ENCODE measurements around the gene PROZ.
"Not testable (repeated sequence)": the region's sequence is repeated elsewhere in the genome, so short reads cannot be mapped to it uniquely, and the experiment has no call there.

PROZ gene

DNA sequence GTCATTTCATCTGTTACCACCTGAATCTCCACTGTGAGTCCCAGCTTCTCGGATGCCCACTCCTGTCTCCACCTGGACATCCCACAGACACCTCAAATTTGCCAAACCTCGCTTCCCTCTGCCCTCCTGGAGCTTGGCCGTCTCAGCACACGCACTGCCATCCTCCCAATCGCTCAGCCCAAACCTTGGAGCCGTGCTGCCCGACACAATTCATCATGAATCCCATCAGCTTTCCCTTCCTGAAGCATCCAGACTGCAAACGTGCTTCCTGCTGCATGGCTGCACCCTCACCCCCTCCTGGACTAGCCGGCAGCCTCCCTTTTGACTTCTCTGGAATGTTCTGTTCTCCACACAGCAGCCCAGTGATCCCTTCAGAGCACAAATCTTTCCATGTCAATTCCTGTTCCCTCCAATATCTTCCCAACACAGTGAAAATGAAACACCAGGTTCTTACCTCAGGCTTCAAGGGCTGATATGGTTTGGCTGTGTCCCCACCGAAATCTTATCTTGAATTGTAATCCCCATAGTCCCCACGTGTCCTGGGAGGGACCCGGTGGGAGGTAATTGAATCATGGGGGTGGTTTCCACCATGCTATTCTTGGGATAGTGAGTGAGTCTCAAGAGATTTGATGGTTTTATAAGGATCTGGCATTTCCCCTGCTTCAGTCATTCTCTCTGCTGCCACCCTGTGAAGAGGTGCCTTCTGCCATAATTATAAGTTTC, 1.1 kb upstream of the PROZ start:
- DNase-seq (ENCODE audit: low read depth), result no peak

DNA sequence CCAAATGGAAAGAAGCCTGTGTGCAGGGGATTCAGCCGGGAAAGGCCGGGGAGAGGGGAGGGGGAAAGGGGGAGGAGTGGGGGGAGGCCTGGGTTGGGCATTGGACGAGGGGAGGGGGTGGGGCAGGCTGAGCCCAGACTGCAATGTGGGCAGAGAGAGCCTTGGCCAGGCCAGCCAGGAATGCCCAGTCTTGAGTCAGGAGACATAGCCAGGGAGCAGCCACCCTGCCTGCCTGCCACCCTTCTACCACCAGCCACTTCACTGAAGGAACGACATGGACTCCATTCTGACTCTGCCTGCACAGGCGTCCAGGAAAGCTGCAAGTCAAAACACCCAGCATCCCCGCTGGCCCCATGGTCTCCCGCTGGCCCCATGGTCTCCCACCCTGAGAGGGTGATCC, 498 bp downstream of the PROZ start:
- no peak for DNase-seq (ENCODE audit: low read depth)

DNA sequence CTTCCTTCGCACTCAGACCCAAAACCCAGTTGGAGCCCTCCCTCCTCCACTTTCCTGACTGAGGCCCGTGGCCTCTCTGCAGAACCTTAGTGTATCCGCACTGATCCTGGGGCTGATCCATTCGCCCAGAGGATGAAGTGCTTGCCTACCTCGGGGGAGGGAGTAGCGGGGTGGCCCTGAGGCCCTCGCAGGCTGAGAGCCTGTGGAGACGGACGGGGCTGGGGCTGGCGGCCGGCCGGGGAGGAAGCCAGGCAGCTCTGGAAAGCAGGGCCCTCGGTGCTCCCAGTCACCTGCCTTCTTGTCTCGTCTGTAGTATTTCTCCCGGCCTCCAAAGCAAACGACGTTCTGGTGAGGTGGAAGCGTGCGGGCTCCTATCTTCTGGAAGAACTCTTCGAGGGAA, 1.3 kb downstream of the PROZ start:
- DNase-seq (ENCODE audit: low read depth), result no peak

DNA sequence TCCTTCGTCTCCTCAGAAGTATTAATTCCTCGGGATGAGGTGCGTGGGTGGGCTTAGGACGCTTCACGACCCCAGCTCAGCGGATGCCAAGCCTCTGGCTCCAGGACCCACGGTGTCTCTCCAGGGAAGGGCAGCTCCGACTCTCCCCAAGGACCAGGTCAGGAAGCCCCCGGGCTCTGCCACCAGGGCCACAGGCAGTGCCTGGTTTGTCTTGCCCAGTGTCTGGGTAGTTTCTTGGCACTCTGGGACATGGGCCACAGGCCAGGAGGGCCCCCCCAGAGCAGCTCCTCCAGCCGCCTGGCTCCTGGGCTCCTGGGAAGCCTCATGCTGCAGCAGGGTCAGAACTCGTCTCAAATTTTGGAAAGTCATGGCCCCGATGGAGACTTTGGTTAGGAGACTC, 2.5 kb downstream of the PROZ start:
- no peak for DNase-seq (ENCODE audit: low read depth)

DNA sequence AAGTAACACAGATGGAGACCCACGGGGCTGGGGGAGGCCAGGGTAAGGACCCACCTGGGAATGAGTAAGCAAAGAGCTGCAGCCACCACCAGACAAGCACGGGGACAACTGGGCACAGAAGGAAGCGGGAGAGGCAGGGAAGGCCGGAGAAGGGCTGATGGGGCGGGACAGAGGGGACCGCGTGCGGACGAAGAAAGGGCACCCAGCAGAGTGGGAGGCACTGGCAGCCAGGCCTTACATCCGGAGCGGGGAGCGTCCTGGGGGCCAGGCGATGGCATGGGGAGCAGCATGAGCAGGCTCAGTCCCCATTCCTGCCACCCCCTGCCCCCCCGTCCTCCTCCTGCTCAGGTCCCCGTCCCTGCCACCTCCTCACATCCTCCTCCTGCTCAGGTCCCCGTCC, 3.0 kb downstream of the PROZ start:
- no peak for DNase-seq (ENCODE audit: low read depth)

DNA sequence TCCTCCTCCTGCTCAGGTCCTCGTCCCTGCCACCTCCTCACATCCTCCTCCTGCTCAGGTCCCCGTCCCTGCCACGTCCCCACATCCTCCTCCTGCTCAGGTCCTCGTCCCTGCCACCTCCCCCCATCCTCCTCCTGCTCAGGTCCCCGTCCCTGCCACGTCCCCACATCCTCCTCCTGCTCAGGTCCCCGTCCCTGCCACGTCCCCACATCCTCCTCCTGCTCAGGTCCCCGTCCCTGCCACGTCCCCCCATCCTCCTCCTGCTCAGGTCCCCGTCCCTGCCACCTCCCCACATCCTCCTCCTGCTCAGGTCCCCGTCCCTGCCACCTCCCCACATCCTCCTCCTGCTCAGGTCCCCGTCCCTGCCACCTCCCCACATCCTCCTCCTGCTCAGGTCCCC, 3.5 kb downstream of the PROZ start:
- not testable (repeated sequence) for DNase-seq (ENCODE audit: low read depth)

DNA sequence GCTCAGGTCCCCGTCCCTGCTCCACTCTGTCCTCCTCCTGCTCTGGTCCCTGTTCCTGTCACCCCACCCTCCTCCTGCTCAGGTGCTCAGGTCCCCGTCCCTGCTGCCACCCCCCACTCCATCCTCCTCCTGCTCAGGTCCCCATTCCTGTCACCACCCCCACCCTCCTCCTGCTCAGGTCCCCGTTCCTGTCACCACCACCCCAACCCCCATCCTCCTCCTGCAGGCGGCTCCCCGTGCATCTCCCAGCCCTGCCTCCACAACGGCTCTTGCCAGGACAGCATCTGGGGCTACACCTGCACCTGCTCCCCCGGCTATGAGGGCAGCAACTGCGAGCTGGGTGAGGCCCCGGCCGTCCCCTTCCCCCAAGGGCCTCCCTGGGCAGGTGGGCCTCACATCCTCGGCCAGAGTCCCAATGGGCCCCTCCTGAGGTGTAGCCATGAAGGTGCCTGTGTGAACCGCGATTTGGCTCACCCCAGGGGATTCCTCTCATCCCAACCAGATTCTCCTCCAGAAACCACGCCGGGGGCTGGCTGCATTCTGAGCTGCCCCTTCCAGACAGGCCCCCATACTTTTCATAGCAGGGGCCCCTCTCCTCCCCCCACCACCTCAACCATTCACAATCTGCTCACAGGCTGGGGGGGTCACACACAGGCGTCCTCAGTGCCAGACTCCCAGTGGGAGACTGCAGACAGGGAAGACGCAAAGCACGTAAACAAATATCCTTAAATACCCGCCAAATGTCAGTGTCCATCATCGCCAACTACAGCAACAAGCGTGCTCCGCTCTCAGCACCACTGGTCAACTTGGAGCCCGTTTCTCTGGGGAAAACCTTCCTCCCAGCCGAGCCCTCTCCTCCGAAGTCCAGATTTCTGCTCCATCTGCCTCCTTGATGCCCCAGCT, 4.6 kb downstream of the PROZ start:
- no peak for DNase-seq (ENCODE audit: low read depth)

DNA sequence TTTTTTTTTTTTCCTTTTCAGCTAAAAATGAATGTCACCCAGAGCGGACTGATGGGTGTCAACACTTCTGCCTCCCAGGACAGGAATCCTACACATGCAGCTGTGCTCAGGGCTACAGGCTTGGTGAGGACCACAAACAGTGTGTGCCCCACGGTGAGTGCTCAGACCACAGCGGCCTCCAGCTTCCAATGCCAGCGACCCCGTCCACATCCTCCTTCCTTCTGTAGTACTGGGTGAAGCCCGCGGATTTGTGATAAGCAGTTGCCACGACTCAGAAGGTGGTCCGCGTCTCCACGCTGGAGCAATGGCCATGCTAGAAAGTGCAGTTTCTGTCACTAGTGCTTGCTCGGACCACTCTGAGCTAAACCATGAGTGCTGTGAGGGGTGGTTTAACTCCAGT, 6.0 kb downstream of the PROZ start:
- DNase-seq (ENCODE audit: low read depth), result no peak

DNA sequence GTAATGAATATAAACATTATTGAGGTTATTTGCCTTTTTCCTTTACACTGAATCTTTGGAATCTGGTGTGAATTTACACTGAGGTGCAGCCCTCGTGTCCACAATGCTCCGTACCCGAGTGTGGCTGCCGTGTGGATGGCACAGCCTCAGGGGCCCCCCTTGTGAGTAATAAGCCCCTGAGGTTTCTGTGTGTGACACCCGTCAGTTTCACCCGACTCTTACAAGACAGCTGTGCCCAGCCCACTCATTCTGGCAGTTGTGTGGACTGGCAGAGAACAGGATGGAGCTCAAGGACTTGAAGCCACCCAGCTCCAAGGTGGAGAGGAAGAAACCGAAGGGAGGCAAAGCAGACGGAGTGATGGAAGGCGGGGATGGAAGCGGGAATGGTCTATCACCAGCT, 7.8 kb downstream of the PROZ start:
- no peak for DNase-seq (ENCODE audit: low read depth)

DNA sequence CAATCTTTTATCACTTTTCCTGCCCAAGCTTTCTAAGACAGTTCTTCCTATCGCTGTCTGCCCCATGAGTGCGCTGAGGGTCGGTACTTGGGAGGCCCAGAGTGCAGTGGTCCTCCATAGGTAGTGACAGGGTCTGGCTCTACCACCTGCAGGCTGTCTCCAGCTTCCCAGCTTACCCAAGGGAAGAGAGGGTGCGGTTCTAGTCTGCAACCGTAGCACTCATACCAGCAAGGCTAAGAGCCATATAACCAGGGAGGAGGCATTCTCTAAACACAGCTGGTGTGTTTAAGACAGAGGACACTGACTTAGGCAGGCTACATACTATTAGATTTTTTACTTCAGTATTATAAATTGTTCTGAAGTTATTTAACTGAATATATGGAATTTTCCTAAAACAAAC, 8.2 kb downstream of the PROZ start:
- no peak for DNase-seq (ENCODE audit: low read depth)

DNA sequence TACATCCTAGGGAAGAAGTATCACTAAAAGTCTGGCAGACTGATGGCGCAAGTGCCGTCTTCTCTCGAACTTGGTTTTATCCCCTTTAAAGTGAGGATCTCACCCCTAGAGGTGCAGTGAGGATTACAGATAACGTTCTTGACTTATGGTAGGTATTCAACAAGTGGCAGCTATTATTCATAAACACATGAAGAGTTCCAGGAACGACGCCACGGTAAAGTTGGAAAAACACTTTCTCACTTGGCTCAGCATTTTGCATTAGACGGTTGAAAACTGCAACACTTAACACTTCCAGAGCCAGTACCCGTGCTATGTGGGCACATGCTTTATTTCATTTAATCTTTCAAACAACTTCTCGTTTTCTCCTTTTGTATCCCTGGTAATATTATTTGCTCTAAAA, 8.7 kb downstream of the PROZ start:
- no peak for DNase-seq (ENCODE audit: low read depth)

DNA sequence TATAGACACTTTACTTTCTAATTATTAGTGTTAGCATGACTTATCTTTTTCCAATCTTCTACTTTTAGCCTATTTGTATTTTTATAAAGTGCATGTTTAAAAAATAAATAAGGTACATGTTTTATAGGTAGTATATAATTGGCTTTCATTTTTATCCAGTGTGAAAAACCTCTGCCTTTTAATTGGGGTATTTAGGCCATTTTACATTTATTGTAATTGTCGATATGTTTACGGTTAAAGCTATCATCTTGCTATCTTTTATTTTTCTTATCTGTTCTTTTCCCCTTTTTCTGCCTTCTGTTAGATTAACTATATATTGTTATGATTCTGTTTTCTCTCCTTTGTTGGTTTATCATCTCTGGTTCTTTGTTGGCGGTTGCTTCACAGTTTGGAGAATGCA, 9.1 kb downstream of the PROZ start:
- DNase-seq (ENCODE audit: low read depth), result no peak

DNA sequence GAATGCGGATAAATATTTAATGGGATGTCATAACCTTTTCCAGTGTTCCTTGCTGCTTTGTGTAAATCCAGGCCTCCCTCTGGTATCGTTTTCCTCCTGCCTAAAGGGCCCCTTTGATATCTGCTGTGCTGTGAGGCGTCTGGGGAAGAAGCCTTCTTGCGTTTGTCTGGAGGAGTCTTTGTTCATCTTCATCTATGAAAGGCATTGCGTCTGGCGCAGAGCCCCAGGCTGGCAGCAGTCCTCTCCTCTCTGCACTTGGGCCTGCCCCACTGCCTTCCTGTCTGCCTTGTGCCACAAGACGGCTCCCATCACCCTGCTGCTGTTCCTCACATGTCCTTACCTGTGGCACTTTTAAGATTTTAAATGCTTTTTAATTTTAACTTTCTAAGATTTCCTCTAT, 9.8 kb downstream of the PROZ start:
- DNase-seq (ENCODE audit: low read depth), result no peak

DNA sequence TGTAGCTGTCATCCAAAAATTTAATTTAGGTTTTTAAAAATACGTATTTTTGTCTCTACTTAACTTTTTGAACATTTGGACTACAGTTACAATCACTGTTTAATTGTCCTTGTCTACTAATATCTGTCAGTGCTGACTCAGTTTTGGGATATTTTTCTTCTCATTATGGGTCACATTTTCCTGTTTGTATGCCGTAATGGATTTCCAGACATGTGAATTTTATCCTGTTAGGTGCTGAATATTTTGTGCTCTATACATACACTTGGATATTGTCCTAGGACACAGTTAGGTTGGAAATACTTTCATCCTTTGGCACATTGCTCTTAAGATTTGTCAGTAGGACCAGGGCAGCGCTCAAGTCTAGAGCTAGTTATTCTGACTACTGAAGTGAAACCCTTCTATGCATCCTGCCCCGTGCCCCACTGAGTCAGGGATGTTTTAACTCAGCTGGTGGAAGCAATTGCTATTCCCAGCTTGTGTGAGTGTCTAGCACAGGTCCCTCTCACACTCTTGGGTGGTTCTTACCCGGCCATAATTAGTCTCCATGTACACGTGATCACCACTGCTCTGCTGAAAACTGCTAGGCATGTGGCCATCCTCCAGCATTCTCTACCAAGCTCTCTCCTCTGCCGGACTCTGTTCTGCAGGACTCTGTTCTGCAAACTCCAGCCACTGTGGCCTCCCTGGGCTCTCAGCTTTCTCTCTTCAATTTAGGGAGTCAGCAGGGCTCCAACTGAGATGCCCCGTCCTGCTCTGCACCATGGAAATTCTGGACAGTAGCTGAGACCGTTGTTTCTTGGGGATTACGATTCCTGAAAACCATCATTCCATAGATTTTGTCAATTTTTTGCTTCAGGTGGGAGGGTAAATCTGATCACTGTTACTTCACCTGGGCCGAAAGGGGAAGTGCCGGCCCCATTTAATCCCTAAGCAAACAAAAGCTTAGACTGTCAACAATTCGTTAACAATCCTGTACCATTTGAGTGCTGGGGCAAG, 11.1 kb downstream of the PROZ start:
- no peak for DNase-seq (ENCODE audit: low read depth)

DNA sequence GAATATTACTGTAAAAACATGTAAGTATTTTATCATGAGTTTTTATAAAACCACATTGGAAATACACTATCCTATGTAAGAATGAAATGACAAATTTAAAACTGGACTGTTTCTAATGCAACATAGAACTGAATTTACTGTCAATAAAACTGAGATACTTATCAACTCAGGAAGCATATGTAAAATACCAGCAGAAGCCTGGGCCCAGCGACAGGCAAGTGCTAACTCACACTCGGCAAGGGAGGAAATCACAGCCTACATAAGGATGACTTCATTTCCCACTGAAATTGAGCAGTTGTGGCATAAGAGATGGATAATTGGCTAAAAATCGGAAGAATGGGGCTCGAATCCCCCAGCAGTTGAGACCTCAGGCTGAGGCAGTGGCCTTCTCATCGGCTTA, 12.1 kb downstream of the PROZ start:
- no peak for DNase-seq (ENCODE audit: low read depth)

DNA sequence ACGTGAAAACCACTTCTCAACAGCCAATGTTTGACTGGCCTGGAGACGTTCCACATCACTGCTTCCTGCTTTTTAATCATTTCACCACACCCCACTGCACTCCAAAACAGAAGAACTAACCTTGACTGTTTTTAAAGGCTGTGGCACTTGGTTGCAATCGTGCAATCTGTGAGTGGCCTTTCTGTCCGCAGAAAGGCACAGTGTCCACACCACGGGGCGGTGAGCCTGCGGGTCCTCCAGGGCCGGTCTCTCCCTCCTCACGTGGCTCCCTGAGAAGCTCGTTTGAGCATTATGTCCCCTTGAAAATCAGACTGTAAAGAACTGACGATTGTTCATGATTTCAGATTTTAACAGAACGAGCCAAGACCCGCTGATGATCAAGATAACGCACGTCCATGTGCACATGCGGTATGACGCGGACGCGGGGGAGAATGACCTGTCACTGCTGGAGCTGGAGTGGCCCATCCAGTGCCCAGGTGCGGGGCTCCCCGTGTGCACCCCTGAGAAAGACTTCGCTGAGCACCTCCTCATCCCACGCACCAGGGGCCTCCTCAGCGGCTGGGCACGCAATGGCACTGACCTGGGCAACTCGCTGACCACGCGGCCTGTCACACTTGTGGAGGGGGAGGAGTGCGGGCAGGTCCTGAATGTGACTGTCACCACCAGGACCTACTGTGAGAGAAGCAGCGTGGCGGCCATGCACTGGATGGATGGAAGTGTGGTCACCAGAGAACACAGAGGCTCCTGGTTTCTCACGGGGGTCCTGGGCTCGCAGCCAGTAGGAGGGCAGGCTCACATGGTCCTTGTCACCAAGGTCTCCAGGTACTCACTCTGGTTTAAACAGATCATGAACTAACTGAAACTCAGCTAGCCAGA, 13.0 kb downstream of the PROZ start:
- no peak for DNase-seq (ENCODE audit: low read depth)

DNA sequence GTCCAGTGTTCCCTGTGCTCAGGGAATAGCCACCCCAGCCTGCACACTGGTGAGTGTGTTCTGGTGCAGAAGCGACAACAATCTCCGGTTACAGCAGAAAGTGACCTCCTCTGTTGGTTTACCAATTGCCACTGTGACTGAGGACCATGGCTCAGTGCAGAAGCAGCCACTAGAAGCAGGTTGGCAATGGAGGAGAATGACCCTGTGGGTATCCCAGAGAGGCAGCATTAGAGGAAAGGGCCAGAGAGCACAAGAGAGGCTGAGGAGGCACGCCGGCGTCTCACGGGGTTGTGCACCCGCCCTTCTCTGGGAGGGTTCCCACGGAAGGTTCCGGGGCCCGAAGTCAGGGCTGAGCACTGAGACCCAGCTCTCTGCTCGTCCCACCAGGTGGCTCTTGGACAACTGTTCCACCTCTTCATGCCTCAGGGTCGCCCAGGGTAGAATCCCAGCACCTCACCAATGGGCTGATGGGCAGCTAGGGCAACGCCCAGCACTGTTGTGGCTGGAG, 14.0 kb downstream of the PROZ start:
- no peak for DNase-seq (ENCODE audit: low read depth)

DNA sequence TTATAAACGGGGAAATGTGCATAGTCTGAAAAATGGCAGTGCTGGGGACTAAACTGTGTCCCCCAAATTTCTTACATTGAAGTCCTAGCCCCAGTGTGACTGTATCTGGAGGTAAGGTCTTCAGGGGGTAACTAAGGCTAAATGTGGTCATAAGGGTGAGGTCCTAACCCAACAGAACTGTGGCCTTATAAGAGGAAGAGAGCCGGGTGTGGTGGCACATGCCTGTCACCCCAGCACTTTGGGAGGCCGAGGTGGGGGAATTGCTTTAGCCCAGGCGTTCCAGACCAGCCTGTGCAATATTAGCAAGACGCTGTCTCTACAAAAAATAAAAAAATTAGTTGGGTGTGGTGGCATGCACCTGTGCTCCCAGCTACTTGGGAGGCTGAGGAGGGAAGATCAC, 17.8 kb downstream of the PROZ start:
- no peak for DNase-seq (ENCODE audit: low read depth)

DNA sequence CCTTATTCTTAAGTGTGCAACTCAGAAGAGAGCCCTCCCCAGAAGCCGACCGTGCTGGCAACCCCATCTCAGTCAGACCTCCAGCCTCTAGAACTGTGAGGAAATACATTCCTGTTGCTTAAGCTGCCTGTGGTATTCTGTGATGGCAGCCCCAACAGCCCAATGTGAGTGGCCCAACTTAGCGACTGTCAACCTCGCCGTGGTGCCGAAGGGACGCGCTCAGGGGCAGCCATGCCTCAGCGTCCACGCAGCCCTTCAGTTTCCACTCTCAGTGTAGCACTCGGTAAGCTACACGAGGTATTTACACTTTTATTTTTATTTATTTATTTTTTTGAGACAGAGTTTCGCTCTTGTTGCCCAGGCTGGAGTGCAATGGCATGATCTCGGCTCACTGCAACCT, 18.4 kb downstream of the PROZ start:
- no peak for DNase-seq (ENCODE audit: low read depth)

DNA sequence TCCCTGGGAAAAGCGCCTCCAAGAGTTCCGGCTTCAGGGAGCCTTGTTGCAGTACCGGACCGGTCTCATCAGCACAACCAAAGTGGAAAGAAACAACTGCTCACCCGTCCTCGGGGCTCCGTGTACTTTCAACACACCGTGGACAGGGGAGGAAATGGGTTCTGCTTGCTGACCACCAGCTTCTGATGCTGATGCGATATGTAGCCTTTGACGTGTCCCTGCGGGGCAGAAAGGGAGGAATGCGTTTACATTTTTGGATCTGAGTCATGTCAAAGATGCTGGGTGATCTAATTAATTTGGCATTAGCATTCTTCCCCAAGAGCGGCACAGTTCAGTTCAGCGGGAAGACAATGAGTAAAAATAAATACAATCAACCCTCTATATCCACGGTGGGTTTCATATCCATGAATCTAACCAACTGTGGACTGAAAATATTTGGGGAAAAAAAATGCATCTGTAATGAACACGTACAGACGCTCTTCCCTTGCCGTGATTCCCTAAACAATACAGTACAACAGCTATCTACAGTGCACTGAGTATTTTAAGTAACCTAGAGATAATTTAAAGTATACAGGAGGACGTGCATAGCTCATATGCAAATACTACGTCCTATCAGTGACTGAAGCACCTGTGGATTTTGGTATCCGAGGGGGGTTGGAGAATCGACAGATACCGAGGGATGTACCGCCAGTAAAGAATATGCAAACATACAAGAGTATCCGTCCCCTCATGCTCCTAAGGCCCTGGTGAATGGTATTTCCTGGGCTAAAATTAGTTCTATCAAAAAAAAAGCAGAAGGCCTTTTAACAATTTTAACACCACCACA, 19.8 kb downstream of the PROZ start:
- DNase-seq (ENCODE audit: low read depth), result peak; percentile 82

DNA sequence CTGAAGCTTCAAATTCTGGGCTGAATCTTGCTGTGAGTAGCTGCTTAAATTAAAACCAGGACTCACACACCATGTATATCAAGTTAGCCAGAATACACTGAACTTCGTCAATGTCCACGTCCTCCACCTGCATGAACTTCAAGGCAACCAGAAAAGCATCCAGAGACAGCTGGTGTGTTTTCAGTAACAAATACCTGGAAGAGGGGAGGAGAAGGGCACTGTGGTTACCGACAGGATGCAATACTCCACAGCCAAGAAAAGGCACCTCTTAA, 20.4 kb downstream of the PROZ start:
- no peak for DNase-seq (ENCODE audit: low read depth)
